ENCODE data around the gene DOCK1. TPM values are rescaled to one million over a fixed set of nuclear protein-coding genes. Genes with fewer than 3 reads are reported as not detected.

The DOCK1 gene
- total and polyA plus RNA-seq, 2 donors (not counting 1 experiment from before 2014, with no cell fraction given), result 20.5 to 91.0 TPM

- Histone ChIP-seq H3K9me3 (ENCODE audit: control insufficient read depth, insufficient read depth, low read depth, low read length) (no peaks in the 10 kb centered on the region), H3K36me3 (ENCODE audit: control insufficient read depth, insufficient read depth, low read length) (no peaks in the 10 kb centered on the region)
- TF ChIP-seq CTCF (conservative IDR thresholded peaks at IDR 0.05 in 1 of 2, IDR thresholded peaks at IDR 0.05 in 1 of 2; ENCODE audit: low read depth in 1 of 2, low read length in 2 of 2) (no peak), EZH2 (IDR thresholded peaks at IDR 0.05; ENCODE audit: low read length, missing control alignments) (no peak)
Observed at GRCh38 chr10:127458829-127459228, 553.6 kb downstream of the DOCK1 start.

GRCh38 chr10:127459918-127460317 is 554.7 kb downstream of the DOCK1 start:
- no peaks in the 10 kb centered on the region for H3K79me2 ChIP-seq (ENCODE audit: control insufficient read depth, insufficient read depth, low read length)
- no peaks in the 10 kb centered on the region for H3K9me3 ChIP-seq (ENCODE audit: control insufficient read depth, insufficient read depth, low read depth, low read length)
- H3K4me1 ChIP-seq (ENCODE audit: control insufficient read depth, extremely low read depth, insufficient read depth, low read length), result no peaks in the 10 kb centered on the region
- H3K27ac ChIP-seq (ENCODE audit: insufficient read depth, low read length), result no peak overlapping the region
- H3K4me2 ChIP-seq (ENCODE audit: extremely low read depth, insufficient read depth, low read length), result no peak overlapping the region
- no peaks in the 10 kb centered on the region for H4K20me1 ChIP-seq (ENCODE audit: control insufficient read depth, extremely low read depth, insufficient read depth, low read length)
- H3K36me3 ChIP-seq (ENCODE audit: control insufficient read depth, insufficient read depth, low read length), result no peaks in the 10 kb centered on the region
- H2AFZ ChIP-seq (ENCODE audit: low read length), result no peak overlapping the region
- H3K4me3 ChIP-seq (replicated peaks in 1 of 4; ENCODE audit: control extremely low read depth in 1 of 4, insufficient read depth in 1 of 4, low read depth in 3 of 4, low read length in 4 of 4), result no peak overlapping the region
- no peak for DNase-seq (ENCODE audit: low read depth in 2 of 2)
- H3K9ac ChIP-seq (ENCODE audit: insufficient read depth, low read length), result no peak overlapping the region
- H3K27me3 ChIP-seq (ENCODE audit: control insufficient read depth, insufficient read depth, low read length), result no peaks in the 10 kb centered on the region
- TF ChIP-seq EZH2 (IDR thresholded peaks at IDR 0.05; ENCODE audit: low read length, missing control alignments) (no peak), CTCF (conservative IDR thresholded peaks at IDR 0.05 in 1 of 2, IDR thresholded peaks at IDR 0.05 in 1 of 2; ENCODE audit: low read depth in 1 of 2, low read length in 2 of 2) (no peak)

More at GRCh38 chr10:127458829-127459228, 553.6 kb downstream of the DOCK1 start:
- Histone ChIP-seq H2AFZ (ENCODE audit: low read length) (no peak overlapping the region), H3K79me2 (ENCODE audit: control insufficient read depth, insufficient read depth, low read length) (no peaks in the 10 kb centered on the region), H3K27me3 (ENCODE audit: control insufficient read depth, insufficient read depth, low read length) (no peaks in the 10 kb centered on the region), H3K4me2 (ENCODE audit: extremely low read depth, insufficient read depth, low read length) (no peak overlapping the region), H3K4me1 (ENCODE audit: control insufficient read depth, extremely low read depth, insufficient read depth, low read length) (no peaks in the 10 kb centered on the region), H3K9ac (ENCODE audit: insufficient read depth, low read length) (no peak overlapping the region), H3K27ac (ENCODE audit: insufficient read depth, low read length) (no peak overlapping the region), H4K20me1 (ENCODE audit: control insufficient read depth, extremely low read depth, insufficient read depth, low read length) (no peaks in the 10 kb centered on the region), H3K4me3 (replicated peaks in 1 of 4; ENCODE audit: control extremely low read depth in 1 of 4, insufficient read depth in 1 of 4, low read depth in 3 of 4, low read length in 4 of 4) (no peak overlapping the region)
- DNase-seq (ENCODE audit: low read depth in 2 of 2), result no peak

GRCh38 chr10:127462643-127463295 is 557.5 kb downstream of the DOCK1 start:
- Histone ChIP-seq H3K9ac (ENCODE audit: insufficient read depth, low read length) (no peak overlapping the region), H2AFZ (ENCODE audit: low read length) (no peak overlapping the region), H3K4me2 (ENCODE audit: extremely low read depth, insufficient read depth, low read length) (no peak overlapping the region), H3K9me3 (ENCODE audit: control insufficient read depth, insufficient read depth, low read depth, low read length) (no peaks in the 10 kb centered on the region), H3K4me1 (ENCODE audit: control insufficient read depth, extremely low read depth, insufficient read depth, low read length) (no peaks in the 10 kb centered on the region), H4K20me1 (ENCODE audit: control insufficient read depth, extremely low read depth, insufficient read depth, low read length) (no peaks in the 10 kb centered on the region), H3K27me3 (ENCODE audit: control insufficient read depth, insufficient read depth, low read length) (no peaks in the 10 kb centered on the region), H3K36me3 (ENCODE audit: control insufficient read depth, insufficient read depth, low read length) (no peaks in the 10 kb centered on the region), H3K4me3 (replicated peaks in 1 of 4; ENCODE audit: control extremely low read depth in 1 of 4, insufficient read depth in 1 of 4, low read depth in 3 of 4, low read length in 4 of 4) (no peak overlapping the region), H3K27ac (ENCODE audit: insufficient read depth, low read length) (no peak overlapping the region), H3K79me2 (ENCODE audit: control insufficient read depth, insufficient read depth, low read length) (no peaks in the 10 kb centered on the region)
- TF ChIP-seq CTCF (conservative IDR thresholded peaks at IDR 0.05 in 1 of 2, IDR thresholded peaks at IDR 0.05 in 1 of 2; ENCODE audit: low read depth in 1 of 2, low read length in 2 of 2), result no peak
- no peak for TF ChIP-seq EZH2 (IDR thresholded peaks at IDR 0.05; ENCODE audit: low read length, missing control alignments)
- no peak for DNase-seq (ENCODE audit: low read depth in 2 of 2)

Measured in fibroblast of lung (primary cell).